ENCODE data around the gene SSR4.

Gene SSR4

GRCh38 chrX:153799326-153799725 lies 4.9 kb downstream of the SSR4 start:
- Histone ChIP-seq H3K4me1 (ENCODE audit: control insufficient read depth in 2 of 2, insufficient read depth in 1 of 2, low read depth in 1 of 2, low read length in 2 of 2) (peaks cover 3 to 5% of the 10 kb centered on the region in 2 donors), H3K27me3 (ENCODE audit: control insufficient read depth in 3 of 3, insufficient read depth in 3 of 3, low read depth in 1 of 3, low read length in 3 of 3) (peaks cover 0 to 5% (median 0%) of the 10 kb centered on the region in 3 experiments), H3K4me2 (ENCODE audit: insufficient read depth, low read length, poor library complexity, severe bottlenecking) (no peak overlapping the region), H2AFZ (ENCODE audit: low read length) (no peak overlapping the region), H2BK120ac (ENCODE audit: low read depth, low read length) (no peak overlapping the region), H2BK15ac (ENCODE audit: low read length) (no peak overlapping the region), H2BK5ac (ENCODE audit: low read length) (no peak overlapping the region), H2AK5ac (ENCODE audit: low read depth, low read length) (no peak overlapping the region), H3K9me3 (replicated peaks in 1 of 2; ENCODE audit: control insufficient read depth in 2 of 2, insufficient read depth in 1 of 2, low read depth in 1 of 2, low read length in 2 of 2) (peaks cover 0 to 4% of the 10 kb centered on the region in 2 donors), H3K18ac (ENCODE audit: low read length) (no peak overlapping the region), H3K79me1 (ENCODE audit: low read depth, low read length) (peaks cover 6% of the 10 kb centered on the region), H3K4ac (ENCODE audit: low read length) (no peak overlapping the region), H2BK12ac (ENCODE audit: low read length) (no peak overlapping the region), H3K27ac (replicated peaks; ENCODE audit: low read length) (no peak overlapping the region), H3K23ac (ENCODE audit: low read depth, low read length, poor library complexity) (no peak overlapping the region), H3K9ac (ENCODE audit: low read depth, low read length, poor library complexity) (no peak overlapping the region), H4K8ac (ENCODE audit: low read depth, low read length) (no peak overlapping the region), H3K14ac (ENCODE audit: low read length) (no peak overlapping the region), H4K91ac (ENCODE audit: low read depth, low read length, poor library complexity) (no peak overlapping the region), H3K4me3 (ENCODE audit: low read length in 2 of 2) (no peak overlapping the region), H3K36me3 (replicated peaks in 1 of 2; ENCODE audit: control insufficient read depth in 2 of 2, insufficient read depth in 2 of 2, low read length in 2 of 2) (peaks cover 3 to 43% of the 10 kb centered on the region in 2 donors)
- DNase-seq (ENCODE audit: low spot score), result no peak
- no CpG with 5 or more reads among the region's 5 CpGs for WGBS, 2 donors (ENCODE audit: extremely low coverage in 2 of 2, insufficient read length in 2 of 2, insufficient replicate concordance in 1 of 2)

- Histone ChIP-seq H3K4me2 (ENCODE audit: insufficient read depth, low read length, poor library complexity, severe bottlenecking) (no peak overlapping the region), H3K4me1 (ENCODE audit: control insufficient read depth in 2 of 2, insufficient read depth in 1 of 2, low read depth in 1 of 2, low read length in 2 of 2) (peaks cover 3 to 5% of the 10 kb centered on the region in 2 donors), H3K14ac (ENCODE audit: low read length) (no peak overlapping the region), H2BK120ac (ENCODE audit: low read depth, low read length) (no peak overlapping the region), H3K9me3 (replicated peaks in 1 of 2; ENCODE audit: control insufficient read depth in 2 of 2, insufficient read depth in 1 of 2, low read depth in 1 of 2, low read length in 2 of 2) (peaks cover 0 to 4% of the 10 kb centered on the region in 2 donors), H3K27ac (replicated peaks; ENCODE audit: low read length) (no peak overlapping the region), H3K4ac (ENCODE audit: low read length) (no peak overlapping the region), H2BK12ac (ENCODE audit: low read length) (no peak overlapping the region), H3K79me1 (ENCODE audit: low read depth, low read length) (peaks cover 5% of the 10 kb centered on the region), H3K4me3 (ENCODE audit: low read length in 2 of 2) (no peak overlapping the region), H3K9ac (ENCODE audit: low read depth, low read length, poor library complexity) (no peak overlapping the region), H2AK5ac (ENCODE audit: low read depth, low read length) (no peak overlapping the region), H3K18ac (ENCODE audit: low read length) (no peak overlapping the region), H3K27me3 (ENCODE audit: control insufficient read depth in 3 of 3, insufficient read depth in 3 of 3, low read depth in 1 of 3, low read length in 3 of 3) (peaks cover 0 to 9% (median 0%) of the 10 kb centered on the region in 3 experiments), H4K91ac (ENCODE audit: low read depth, low read length, poor library complexity) (no peak overlapping the region), H4K8ac (ENCODE audit: low read depth, low read length) (no peak overlapping the region), H2AFZ (ENCODE audit: low read length) (no peak overlapping the region), H2BK5ac (ENCODE audit: low read length) (no peak overlapping the region), H3K36me3 (replicated peaks in 1 of 2; ENCODE audit: control insufficient read depth in 2 of 2, insufficient read depth in 2 of 2, low read length in 2 of 2) (peaks cover 3 to 48% of the 10 kb centered on the region in 2 donors), H2BK15ac (ENCODE audit: low read length) (no peak overlapping the region), H3K23ac (ENCODE audit: low read depth, low read length, poor library complexity) (no peak overlapping the region)
- no peak for DNase-seq (ENCODE audit: low spot score)
- WGBS, 2 donors (ENCODE audit: extremely low coverage in 2 of 2, insufficient read length in 2 of 2, insufficient replicate concordance in 1 of 2), result no CpG with 5 or more reads among the region's 16 CpGs
Measured at GRCh38 chrX:153800177-153800722, 5.8 kb downstream of the SSR4 start.

GRCh38 chrX:153800746-153801145 lies 6.3 kb downstream of the SSR4 start:
- WGBS, 2 donors (ENCODE audit: extremely low coverage in 2 of 2, insufficient read length in 2 of 2, insufficient replicate concordance in 1 of 2), result no CpG with 5 or more reads among the region's 7 CpGs

GRCh38 chrX:153801669-153802068 lies 7.2 kb downstream of the SSR4 start:
- Histone ChIP-seq H3K4me3 (ENCODE audit: low read length in 2 of 2) (no peak overlapping the region), H3K23ac (ENCODE audit: low read depth, low read length, poor library complexity) (no peak overlapping the region), H3K36me3 (replicated peaks in 1 of 2; ENCODE audit: control insufficient read depth in 2 of 2, insufficient read depth in 2 of 2, low read length in 2 of 2) (peaks cover 0 to 40% of the 10 kb centered on the region in 2 donors), H2BK120ac (ENCODE audit: low read depth, low read length) (no peak overlapping the region), H2BK15ac (ENCODE audit: low read length) (no peak overlapping the region), H3K9me3 (replicated peaks in 1 of 2; ENCODE audit: control insufficient read depth in 2 of 2, insufficient read depth in 1 of 2, low read depth in 1 of 2, low read length in 2 of 2) (peaks cover 0 to under 1% of the 10 kb centered on the region in 2 donors), H3K18ac (ENCODE audit: low read length) (no peak overlapping the region), H3K27me3 (ENCODE audit: control insufficient read depth in 3 of 3, insufficient read depth in 3 of 3, low read depth in 1 of 3, low read length in 3 of 3) (peaks cover 0 to 9% (median 0%) of the 10 kb centered on the region in 3 experiments), H3K4me2 (ENCODE audit: insufficient read depth, low read length, poor library complexity, severe bottlenecking) (no peak overlapping the region), H3K9ac (ENCODE audit: low read depth, low read length, poor library complexity) (no peak overlapping the region), H2AK5ac (ENCODE audit: low read depth, low read length) (no peak overlapping the region), H2BK5ac (ENCODE audit: low read length) (no peak overlapping the region), H3K4ac (ENCODE audit: low read length) (no peak overlapping the region), H2BK12ac (ENCODE audit: low read length) (no peak overlapping the region), H3K27ac (replicated peaks; ENCODE audit: low read length) (no peak overlapping the region), H4K8ac (ENCODE audit: low read depth, low read length) (no peak overlapping the region), H3K14ac (ENCODE audit: low read length) (no peak overlapping the region), H4K91ac (ENCODE audit: low read depth, low read length, poor library complexity) (no peak overlapping the region), H3K4me1 (ENCODE audit: control insufficient read depth in 2 of 2, insufficient read depth in 1 of 2, low read depth in 1 of 2, low read length in 2 of 2) (no peaks in the 10 kb centered on the region), H3K79me1 (ENCODE audit: low read depth, low read length) (no peaks in the 10 kb centered on the region), H2AFZ (ENCODE audit: low read length) (no peak overlapping the region)
- WGBS, 2 donors (ENCODE audit: extremely low coverage in 2 of 2, insufficient read length in 2 of 2, insufficient replicate concordance in 1 of 2), result no CpG with 5 or more reads among the region's 8 CpGs
- DNase-seq (ENCODE audit: low spot score), result no peak

More at GRCh38 chrX:153800746-153801145, 6.3 kb downstream of the SSR4 start:
- Histone ChIP-seq H3K27me3 (ENCODE audit: control insufficient read depth in 3 of 3, insufficient read depth in 3 of 3, low read depth in 1 of 3, low read length in 3 of 3) (peaks cover 0 to 9% (median 0%) of the 10 kb centered on the region in 3 experiments), H3K4me3 (ENCODE audit: low read length in 2 of 2) (no peak overlapping the region), H3K79me1 (ENCODE audit: low read depth, low read length) (peaks cover 3% of the 10 kb centered on the region), H4K91ac (ENCODE audit: low read depth, low read length, poor library complexity) (no peak overlapping the region), H4K8ac (ENCODE audit: low read depth, low read length) (no peak overlapping the region), H3K27ac (replicated peaks; ENCODE audit: low read length) (no peak overlapping the region), H3K4me2 (ENCODE audit: insufficient read depth, low read length, poor library complexity, severe bottlenecking) (no peak overlapping the region), H2BK5ac (ENCODE audit: low read length) (no peak overlapping the region), H3K14ac (ENCODE audit: low read length) (no peak overlapping the region), H2BK120ac (ENCODE audit: low read depth, low read length) (no peak overlapping the region), H3K9me3 (replicated peaks in 1 of 2; ENCODE audit: control insufficient read depth in 2 of 2, insufficient read depth in 1 of 2, low read depth in 1 of 2, low read length in 2 of 2) (peaks cover 0 to 4% of the 10 kb centered on the region in 2 donors), H2AFZ (ENCODE audit: low read length) (no peak overlapping the region), H2AK5ac (ENCODE audit: low read depth, low read length) (no peak overlapping the region), H3K4ac (ENCODE audit: low read length) (no peak overlapping the region), H2BK15ac (ENCODE audit: low read length) (no peak overlapping the region), H3K18ac (ENCODE audit: low read length) (no peak overlapping the region), H3K9ac (ENCODE audit: low read depth, low read length, poor library complexity) (no peak overlapping the region), H3K23ac (ENCODE audit: low read depth, low read length, poor library complexity) (no peak overlapping the region), H3K36me3 (replicated peaks in 1 of 2; ENCODE audit: control insufficient read depth in 2 of 2, insufficient read depth in 2 of 2, low read length in 2 of 2) (peaks cover 3 to 48% of the 10 kb centered on the region in 2 donors), H3K4me1 (ENCODE audit: control insufficient read depth in 2 of 2, insufficient read depth in 1 of 2, low read depth in 1 of 2, low read length in 2 of 2) (no peaks in the 10 kb centered on the region), H2BK12ac (ENCODE audit: low read length) (no peak overlapping the region)
- no peak for DNase-seq (ENCODE audit: low spot score)

Data from neuronal stem cell (in vitro differentiated cells).